ENCODE data around the gene TRAM2.

Gene TRAM2

DNA sequence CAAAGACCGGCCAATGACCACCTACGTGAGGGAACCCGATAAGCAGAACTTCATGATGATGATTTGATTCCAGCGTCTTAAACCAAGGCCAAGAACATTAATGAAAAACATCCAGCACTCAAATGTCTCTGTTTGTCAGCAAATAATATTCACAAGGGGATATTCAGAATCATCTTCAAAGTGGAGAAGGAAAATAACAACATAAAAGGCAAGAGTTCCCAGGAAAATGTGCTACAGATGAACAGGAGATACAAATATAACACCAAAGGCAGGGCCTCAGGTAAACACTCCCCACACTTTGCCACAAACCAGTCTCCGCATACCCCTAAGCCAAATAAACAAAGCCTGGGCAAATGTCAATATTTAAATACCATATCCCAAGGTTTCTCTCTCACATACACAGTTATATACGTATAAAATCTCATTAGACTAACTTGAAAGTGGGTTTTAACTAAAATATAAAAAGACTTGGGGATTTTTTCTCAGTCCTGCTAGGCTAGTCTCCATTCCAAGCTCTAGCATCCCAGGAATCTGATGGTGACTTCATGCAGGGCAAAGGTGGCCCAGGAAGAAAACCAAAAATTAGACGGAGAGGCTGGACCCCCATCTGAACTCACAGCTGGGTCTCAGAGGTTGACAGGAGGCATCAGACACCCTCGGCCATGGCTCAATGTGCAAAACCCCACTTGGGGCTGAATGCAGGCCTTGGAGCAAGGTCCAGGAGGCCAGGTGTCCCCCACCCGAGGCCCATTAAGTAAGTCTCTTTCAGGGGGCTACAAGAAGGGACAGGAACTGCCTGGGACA, 32.1 kb downstream of the TRAM2 start:
- no peak for DNase-seq

DNA sequence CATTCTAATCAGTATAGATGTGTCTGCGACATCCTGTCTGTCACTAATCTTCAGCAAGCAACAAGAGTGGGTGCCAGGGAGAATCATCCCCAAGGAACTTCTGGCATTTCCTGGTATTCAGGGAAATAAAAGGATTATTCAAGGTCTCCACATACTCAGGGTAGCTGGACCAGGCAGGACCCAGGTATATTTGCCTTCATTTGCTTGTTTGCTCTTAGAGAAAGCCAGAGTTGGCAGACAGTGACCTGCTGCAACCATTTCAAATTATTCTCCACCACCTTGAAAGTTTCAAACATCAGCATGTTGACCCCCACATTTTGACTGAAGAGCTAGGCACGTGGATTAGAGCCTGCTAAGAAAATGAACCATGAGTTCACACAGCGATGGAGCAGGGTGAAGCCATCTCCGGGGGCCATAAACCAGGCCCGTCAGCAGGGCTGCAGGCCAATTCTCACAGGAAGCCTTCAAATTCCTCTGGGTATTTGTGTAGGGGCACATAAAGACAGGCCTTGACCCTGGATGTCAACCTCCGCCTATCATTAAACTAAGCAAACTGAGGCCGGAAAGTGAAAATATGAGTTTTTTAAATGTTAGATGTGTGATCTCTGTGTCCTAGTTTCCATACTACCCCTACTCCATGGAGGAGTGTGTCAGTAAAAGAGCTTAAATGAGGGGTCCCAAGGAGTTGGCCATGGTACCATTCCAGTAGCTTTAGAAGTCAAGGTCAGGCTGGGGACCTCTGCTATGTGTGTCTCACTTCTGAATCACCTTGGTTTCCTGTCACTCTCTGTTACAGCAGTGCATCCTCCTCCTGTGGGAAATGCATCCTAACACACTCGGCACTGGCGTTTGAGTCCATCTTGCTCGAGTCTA, 32.9 kb downstream of the TRAM2 start:
- DNase-seq: no peak

DNA sequence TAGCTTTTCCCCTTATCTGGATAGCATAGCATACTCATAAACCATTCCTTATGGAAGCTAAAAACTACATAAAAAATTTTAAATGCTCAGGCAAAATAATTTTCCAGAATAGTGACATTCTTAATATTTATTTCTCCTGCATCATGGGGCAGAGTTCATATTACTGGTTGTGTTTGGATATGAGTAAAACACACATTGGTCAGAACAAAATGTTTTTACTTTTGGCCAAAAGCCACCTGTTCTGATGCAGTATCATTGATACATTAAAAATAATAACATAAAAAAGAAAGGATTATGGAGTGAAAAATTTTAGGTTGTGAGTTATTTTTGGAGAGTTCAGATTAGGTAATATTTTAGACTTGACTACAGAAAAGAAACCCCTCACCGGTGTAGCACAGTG, 33.6 kb downstream of the TRAM2 start:
- no peak for DNase-seq

DNA sequence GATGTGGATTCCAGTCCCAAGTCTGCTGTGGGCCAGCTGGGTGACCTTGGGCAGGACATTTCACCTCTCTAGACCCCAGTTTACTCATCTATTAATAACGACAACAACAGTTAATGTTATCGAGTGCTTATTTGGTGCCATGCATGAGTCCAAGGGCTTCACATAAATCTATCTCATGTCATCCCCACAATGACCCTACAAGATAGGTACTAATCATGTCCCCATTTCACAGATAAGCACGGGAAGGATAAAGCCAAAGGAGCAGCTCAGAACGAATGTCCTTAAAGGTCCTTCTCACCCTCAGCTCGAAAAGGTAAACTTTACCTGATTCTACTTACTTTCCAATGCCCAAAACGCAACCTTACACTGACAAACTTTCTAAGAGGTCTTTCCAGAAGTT, 35.7 kb downstream of the TRAM2 start:
- DNase-seq: no peak

DNA sequence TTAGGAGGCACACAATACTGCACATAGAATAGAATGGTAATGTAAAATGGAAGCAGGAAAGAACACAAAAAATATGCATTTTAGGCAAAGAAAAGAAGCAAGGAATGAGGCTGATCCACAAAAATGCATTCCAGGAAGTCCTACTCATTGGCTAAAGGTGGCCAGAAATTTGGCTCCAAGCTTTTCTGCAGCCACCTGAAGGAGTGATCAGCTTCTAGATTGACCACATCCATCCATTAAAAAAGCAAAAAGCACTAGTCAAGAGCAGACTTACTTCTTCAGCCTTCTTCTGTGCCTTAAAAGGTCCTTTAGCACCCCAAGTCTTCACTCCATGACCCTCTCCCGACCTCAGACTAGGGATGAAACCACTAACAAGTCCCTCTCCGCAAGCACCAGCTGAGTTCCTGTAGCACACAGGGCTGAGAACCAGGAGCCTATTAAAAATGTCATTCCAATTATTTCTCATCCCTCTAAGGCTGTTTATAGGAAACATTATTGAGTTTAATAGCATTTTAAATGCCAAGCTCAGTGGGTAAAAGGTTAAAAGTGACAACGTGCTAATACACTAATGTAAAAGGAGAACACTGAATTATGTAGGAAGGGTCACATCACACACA, 36.5 kb downstream of the TRAM2 start:
- no peak for DNase-seq

DNA sequence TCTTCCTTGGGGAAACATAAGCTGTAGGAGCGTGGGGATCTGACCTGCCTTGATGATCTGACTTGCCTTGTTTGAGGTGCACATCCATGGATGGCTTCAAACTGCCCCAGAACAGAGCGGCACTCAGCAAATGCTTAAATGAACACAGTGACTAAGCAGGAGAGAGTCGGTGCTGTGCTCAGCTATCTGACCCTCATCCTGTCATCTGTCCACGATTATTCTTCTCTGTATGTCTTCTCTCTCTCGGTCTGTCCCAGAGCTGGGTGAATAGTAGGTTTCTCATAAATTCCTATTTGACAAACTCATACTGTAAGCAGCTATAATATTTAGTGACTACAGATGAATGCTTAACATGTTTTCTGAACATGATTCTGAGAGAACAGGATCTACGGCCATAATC, 37.3 kb downstream of the TRAM2 start:
- DNase-seq: no peak

DNA sequence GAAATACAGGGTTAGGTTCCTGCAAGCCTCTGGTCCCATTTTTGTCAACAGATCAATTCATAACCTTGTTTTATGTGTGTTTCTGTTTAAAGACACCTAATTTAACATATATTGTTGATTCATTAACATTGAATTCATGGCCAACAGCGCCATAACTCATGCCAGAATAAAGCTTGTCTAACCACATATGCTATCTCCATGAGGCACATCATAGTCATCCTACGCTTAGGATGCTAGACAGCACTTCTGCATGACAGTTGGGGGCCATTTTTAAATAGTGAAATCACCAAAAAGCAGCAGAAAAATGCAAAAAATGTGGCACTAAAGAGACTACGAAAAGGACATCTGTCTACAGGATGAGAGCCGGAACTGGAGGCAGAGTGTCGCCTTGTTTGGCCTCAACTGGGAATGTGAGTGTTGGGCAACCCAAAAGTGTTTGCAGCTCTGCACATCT, 37.9 kb downstream of the TRAM2 start:
- no peak for DNase-seq

DNA sequence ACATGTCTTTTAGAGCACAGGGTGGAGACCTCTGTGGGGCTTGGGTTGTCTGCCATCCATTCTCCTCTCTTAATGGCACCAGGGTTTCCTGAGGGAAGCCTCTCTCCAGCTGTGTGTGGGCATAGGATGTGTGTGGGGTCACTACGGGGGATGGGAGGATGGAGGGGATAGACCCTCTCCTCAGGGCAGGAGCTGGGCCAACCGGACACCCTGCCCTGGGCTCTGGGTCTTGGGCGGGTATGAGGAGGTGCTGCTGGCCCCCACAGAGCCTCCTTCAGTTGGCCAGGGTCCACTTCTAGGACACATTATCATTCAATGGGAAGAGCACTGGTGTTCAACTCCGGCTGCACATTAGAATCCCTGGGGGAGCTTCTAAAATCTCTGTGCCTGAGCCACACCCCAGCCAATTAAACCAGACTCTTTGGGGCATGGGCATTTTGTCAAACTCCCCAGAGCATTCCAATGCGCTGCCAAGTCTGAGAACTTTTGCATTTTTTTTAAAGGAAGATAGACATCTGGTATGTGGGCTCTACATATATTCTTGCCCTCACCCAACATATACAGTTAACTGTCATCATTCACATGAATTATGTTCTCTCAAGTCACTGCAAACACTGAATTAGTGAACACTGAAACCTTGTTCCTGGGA, 38.5 kb downstream of the TRAM2 start:
- no peak for DNase-seq

DNA sequence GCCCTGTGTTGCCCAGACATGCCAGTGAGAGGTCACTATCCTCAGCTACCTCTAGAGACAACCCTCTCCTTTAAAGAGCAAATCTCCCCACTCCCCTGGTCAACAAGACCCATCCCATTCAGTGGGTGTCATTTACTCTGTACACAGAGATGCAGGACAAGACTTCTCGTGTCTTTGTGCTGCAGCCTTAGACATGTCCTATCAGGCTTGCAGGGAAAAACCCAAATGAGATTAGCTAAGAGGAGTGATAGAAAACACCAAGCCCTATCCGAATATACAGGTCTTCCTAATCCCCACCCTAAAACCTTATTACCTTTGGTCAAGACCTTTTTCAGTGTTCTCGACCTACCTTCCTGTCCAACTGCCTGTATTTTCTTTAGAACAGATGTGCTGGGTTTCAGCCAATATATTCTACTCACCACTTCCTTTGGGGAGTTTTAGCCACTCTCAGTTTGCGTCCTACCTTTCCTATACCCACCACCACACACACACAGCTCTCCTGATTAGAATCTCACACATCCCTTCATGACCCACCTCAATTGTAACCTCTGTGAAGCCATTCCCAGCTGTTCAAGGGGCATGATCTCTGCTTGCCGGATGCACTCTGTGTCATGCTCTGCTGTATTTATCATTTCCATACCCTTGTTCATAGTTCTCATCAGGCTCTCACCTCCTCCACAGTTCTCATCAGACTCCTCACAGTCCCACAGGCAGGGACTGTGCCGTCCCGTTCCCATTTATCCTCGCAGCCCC, 39.7 kb downstream of the TRAM2 start:
- peak; percentile 47 for DNase-seq

DNA sequence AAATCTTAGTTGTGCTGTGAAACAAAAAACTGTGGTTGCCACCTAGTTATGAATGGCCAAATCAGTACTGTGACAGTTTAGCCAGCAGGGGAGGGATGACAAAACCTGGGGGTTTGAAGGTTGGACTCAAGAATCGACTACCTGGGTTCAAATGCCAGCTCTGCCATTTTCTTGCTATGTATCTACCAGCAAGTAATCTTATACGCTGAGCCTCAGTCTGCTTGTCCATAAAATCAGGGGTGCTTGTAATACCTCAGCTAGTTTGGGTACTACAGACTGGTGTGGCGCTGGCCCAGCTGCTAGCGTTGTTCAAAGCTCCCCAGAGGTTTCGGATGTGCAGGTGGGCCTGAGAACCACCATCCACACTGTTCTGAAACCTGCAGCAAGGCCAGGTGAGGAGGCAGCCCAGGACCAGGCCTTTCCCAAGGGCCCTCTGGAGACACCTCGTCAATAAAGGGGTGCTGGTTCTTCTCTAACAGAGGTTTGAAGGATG, 40.4 kb downstream of the TRAM2 start:
- no peak for DNase-seq

DNA sequence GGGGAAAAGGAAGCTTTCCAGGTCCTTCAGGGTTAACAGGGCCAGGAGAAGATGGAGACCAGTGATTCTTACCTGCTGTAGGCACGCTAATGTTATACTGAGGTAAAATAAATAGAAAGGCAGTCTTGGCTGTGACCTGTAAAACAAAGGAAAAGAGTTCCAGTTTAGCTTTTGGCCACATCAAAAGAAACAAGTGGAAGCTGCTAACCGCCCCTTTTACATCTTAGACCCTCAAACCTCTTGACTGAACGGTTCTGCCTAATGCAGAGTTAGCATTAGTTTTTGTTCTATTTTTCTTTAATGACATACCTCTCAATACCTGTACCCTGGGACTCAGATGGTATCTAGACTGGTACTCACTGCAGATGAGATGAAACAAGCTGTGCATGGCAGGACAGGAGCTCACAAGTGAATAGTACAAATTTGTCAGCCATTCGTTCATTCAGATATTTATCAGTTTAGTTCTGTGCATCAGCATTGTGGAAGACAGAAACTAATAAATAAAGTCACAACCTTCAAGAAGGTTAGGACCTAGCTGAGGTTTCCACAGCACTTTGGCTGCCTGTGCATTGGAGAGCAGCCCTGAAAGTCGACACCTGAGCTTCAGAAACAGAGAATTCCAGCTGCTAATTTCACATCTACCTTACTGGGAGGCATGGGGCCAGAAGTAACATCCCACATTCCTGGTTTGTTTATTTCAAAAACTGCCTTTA, 41.0 kb downstream of the TRAM2 start:
- DNase-seq: no peak

DNA sequence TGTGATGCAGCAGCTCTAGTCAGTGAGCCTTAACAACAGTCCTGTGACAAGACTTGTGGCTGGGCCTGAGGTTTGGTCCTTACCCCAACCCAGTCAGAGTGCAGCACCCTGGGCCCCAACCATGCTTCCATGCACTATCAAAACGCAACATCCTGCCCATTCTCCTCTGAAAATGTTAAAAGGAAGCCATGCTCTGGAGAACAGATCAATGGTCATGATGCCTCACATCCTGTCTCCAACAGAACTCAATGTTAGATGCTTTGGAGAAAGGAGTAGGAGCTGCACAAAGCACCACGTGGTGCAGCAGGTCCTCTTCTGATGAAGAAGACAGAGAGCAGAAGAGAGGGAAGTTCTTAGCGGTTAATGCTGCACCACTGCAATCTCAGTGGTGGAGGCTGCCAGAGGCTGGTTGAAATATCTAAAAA, 41.9 kb downstream of the TRAM2 start:
- no peak for DNase-seq

DNA sequence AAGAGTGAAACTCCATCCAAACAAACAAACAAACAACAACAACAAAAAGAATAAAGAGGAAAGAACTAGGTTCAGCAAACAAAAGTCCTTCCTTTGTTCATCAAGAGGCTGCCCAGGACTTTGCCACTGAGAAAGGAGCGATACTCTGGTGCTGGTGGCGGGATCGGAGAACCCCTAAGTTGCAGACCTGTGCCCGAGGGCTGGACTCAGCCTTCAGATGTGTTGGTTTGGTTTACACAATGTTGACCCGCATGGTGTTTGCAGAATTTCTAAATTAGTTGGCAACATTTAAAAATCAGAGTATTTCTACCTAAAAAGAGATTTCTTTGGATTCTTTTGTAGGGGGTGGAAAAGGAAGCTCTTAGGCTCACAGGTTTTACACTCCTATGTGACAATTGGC, 42.5 kb downstream of the TRAM2 start:
- DNase-seq: no peak

DNA sequence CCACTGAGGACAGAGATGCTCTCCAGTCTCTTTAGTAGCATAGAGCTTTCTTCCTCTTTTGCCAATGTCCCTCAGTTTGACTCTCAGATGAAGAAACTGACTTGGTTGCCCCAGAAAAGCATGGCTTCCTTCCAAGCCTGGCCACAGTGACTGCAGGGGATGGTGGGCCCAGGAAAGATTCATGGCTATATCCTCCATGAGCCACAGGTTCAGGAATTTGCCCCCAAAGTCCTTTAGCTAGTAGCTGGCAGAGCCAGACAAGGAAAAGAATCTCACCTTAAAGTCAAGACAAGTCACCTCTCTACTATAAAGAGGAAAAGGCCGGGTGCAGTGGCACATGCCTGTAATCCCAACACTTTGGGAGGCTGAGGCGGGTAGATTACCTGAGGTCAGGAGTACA, 43.4 kb downstream of the TRAM2 start:
- no peak for DNase-seq

DNA sequence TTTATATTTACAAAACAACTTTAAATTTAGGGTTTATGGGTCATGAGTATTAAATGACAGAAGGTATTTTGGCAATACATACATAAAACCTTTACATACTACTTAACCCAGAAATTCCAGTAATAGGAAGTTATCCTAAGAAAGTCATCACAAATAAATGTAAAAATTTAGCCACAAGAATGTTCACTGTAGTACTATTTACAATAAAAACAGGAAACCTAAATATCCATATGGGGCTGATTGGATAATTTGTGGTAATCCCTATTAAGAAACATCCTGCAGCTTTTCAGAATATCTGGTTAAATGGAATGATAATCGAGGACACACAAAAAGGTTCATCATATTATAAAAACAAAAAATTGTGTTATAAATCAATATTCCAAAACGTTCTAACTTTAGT, 44.4 kb downstream of the TRAM2 start:
- DNase-seq: no peak

DNA sequence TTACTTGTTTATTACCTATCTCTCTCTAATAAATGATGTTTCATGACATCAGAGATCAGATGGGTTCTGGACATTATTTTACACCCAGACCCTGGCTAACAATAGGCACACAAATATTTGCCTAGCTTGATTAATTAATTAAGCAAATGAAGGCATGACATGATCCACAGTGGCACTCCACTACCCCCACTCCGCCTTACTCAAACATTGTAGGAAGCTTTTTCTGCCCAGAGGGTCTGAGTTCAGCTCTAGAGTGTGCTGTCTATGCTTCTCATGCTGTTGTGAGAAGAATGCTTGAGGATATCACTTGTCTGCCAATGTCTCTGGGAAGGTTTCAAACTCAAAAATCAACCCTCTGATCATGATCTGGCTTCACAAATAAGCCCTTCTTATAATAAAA, 45.0 kb downstream of the TRAM2 start:
- DNase-seq: no peak

DNA sequence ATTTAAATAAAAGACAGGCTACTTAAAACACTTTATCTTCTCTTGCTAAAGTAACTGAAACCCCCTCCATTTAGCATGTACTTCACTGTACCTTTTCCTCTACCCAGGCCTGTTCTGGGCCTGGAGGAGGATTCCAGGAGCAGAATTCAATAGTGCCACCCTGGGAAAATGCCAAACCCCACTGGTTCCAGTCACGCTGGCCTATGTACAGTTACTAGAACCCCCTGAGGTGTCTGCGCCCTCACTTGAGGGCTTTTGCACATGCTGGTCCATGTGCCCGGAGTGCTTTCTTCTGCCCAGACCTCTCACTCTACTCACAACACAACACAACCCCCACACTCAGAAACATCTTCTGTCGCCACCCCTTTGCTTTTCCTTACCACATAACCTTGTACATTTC, 45.5 kb downstream of the TRAM2 start:
- no peak for DNase-seq

DNA sequence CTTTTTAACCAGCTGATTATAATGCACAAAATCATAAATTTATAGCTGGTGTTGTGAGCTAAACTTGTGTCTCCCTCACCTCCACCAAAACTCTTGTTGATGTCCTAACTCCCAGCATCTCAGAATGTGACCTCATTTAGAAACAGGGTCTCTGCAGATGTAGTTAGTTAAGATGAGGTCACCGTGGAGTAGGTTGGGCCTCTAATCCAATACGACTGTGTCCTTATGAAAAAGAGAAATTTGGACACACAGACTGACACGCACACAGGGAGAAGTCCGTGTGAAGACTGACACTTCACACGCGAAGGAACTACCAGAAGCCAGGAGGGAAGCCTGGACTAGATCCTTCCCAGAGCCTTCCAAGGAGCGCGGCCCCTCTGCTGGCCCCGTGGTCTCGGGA, 46.5 kb downstream of the TRAM2 start:
- no peak for DNase-seq

DNA sequence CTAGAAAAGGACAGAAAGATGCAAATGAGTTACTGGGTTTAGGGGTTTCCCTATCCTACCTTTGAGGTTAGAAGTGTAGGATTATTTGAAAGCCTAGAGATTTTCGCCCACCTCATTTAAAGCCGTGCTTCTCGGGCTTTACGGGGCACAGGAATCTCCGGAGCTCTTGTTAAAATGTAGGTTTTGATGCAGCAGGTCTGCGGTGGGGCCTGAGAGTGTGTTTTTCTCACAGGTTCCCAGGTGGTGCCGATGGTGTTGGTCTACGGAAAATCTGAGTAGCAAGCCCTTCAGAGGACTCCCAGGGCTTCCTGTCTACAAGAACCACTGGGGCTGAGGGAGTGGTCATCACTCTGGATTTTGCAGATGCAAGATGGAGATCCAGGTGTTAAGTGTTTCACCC, 47.5 kb downstream of the TRAM2 start:
- no peak for DNase-seq

DNA sequence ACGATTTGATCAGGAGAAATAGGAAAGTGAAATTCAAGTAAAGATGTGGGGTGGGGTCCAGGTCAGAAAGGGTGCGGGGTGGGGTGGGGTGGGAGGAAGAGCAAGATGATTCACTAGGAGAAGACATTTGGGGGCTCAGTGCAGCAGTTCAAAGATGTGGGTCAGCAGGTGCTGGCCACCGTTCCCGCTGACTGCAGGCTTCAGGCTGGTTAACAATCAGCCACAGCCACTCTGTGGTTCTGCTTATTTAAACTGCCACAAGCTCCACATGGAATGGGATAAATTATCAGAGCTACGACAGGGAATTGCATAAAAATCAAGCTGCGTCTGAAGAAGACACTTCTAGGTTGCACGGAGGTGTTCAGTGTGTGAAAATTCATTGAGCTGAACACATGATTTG, 49.4 kb downstream of the TRAM2 start:
- DNase-seq: no peak

DNA sequence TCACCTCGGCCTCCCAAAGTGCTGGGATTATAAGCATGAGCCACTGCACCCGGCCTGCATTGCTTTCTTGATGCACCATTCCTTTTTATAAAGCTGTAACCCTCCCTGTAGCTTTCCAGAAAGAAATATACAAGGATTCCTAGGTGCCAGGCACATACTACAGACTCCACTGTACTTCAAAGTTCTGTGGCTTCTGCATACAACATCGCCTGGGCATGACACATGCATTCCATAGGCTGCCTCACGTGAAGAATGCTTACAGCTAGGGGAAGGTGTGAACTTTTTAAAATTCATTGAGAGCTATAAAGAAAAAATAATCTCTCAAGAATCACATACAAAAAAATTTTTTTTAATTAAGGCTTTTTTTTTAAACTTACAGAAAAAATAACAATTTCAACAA, 50.2 kb downstream of the TRAM2 start:
- no peak for DNase-seq

DNA sequence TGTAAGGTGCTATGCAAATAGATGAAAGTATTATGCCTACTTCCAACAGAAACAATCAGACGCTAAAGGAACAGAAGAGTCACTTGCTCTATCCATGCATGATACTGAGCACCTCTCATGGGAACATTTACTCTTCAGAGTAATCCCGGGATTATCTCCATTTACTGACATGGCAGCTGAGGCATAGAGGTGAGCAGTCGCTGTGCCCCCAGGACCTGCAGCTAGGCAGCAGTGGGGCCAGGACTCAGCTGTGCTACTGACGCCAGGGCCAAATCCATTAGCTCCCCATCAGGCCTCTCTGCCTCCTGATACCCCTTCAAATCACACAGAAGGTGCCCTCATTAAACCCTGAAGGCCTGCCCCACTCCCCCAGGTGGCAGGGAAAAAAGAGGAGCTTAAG, 51.9 kb downstream of the TRAM2 start:
- DNase-seq: peak; percentile 87
